HEK293 (cell line): Measurements from ENCODE around the gene TAPBPL.

Source experiments
- ATF2 ChIP-seq: fragments of 450-650 bp; formaldehyde crosslinking; IDR thresholded peaks from 2 replicates; pipeline ENCODE4 v1.5.1; 2016; ENCODE audit warnings: missing biosample characterization, missing genetic modification characterization, low read depth
- CTCF ChIP-seq: fragments of 450-650 bp; formaldehyde crosslinking; IDR thresholded peaks from 2 replicates; pipeline ENCODE4 v1.5.1; 2016; ENCODE audit warnings: missing biosample characterization, missing genetic modification characterization
- EGR2 ChIP-seq: fragments of 450-650 bp; formaldehyde crosslinking; IDR thresholded peaks from 2 replicates; pipeline ENCODE4 v1.5.1; 2016; ENCODE audit warnings: low read depth, missing biosample characterization, missing genetic modification characterization
- HOXA7 ChIP-seq: sonication (generic); formaldehyde crosslinking; IDR thresholded peaks from 2 replicates; pipeline ENCODE4 v1.8.1; 2022; ENCODE audit warnings: missing genetic modification reagents, borderline replicate concordance
- KLF1 ChIP-seq: fragments of 450-650 bp; formaldehyde crosslinking; IDR thresholded peaks from 2 replicates; pipeline ENCODE4 v1.5.1; 2016; ENCODE audit warnings: missing biosample characterization, missing genetic modification characterization
- PRDM10 ChIP-seq: fragments of 450-650 bp; formaldehyde crosslinking; IDR thresholded peaks from 2 replicates; pipeline ENCODE4 v1.5.1; 2016; ENCODE audit warnings: missing biosample characterization, missing genetic modification characterization
- RBAK ChIP-seq: fragments of 450-650 bp; formaldehyde crosslinking; IDR thresholded peaks from 2 replicates; pipeline ENCODE4 v1.5.1; 2016; ENCODE audit warnings: missing biosample characterization, missing genetic modification characterization
- ZNF112 ChIP-seq: fragments of 450-650 bp; formaldehyde crosslinking; IDR thresholded peaks from 2 replicates; pipeline ENCODE4 v1.5.0; 2017; ENCODE audit warnings: missing biosample characterization, missing genetic modification characterization
- ZNF114 ChIP-seq: fragments of 450-650 bp; formaldehyde crosslinking; IDR thresholded peaks from 2 replicates; pipeline ENCODE4 v1.5.0; 2017; ENCODE audit warnings: missing biosample characterization, missing genetic modification characterization
- ZNF121 ChIP-seq: fragments of 450-650 bp; formaldehyde crosslinking; IDR thresholded peaks from 2 replicates; pipeline ENCODE4 v1.5.1; 2016; ENCODE audit warnings: missing biosample characterization, missing genetic modification characterization
- ZNF274 ChIP-seq, 2 experiments: fragments of 200-500 bp in 1 of 2; fragments of 450-650 bp in 1 of 2; sonication (Bioruptor generic) in 1 of 2; formaldehyde crosslinking in 1 of 2; IDR thresholded peaks; 2 replicates each; pipeline versions ENCODE4 v1.5.1 to v1.6.1; 2014 to 2016; ENCODE audit warnings: borderline replicate concordance in 1 of 2, inconsistent platforms in 1 of 2, low read length in 1 of 2, missing biosample characterization in 1 of 2, missing genetic modification characterization in 1 of 2
- ZNF488 ChIP-seq: fragments of 450-650 bp; formaldehyde crosslinking; IDR thresholded peaks from 2 replicates; pipeline ENCODE4 v1.5.1; 2016; ENCODE audit warnings: missing biosample characterization, missing genetic modification characterization
- TF ChIP-seq, protein P1 (sequence below): fragments of 450-650 bp; formaldehyde crosslinking; IDR thresholded peaks from 2 replicates; pipeline ENCODE4 v1.5.1; 2016; ENCODE audit warnings: missing biosample characterization, missing genetic modification characterization
- TF ChIP-seq, protein P2 (sequence below): fragments of 450-650 bp; formaldehyde crosslinking; optimal IDR thresholded peaks from 2 replicates; pipeline ENCODE3; 2016; ENCODE audit warnings: missing biosample characterization, mild to moderate bottlenecking, missing genetic modification characterization

DNA sequence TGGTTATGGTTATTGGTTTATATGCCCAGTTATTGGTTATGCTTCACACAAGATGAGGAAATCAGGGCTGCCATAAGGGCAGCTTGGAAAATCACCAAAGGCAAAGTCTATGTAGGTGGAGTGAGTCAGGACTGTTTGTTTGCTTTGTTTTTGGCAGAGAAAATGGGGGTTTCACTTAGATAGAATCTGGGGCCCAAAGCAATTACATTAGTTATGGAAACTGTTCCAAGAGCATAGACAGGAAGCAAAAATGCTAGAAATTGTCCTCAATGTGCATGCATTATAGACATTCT lies 16.4 kb downstream of the TAPBPL start:
- TF ChIP-seq RBAK (tag by site-specific recombination) (no peak), PRDM10 (tag by site-specific recombination) (no peak), CTCF (tag by site-specific recombination) (no peak), ATF2 (tag by site-specific recombination) (no peak), ZNF112 (tag by site-specific recombination) (no peak), EGR2 (no peak), HOXA7 (no peak), ZNF121 (tag by site-specific recombination) (no peak), ZNF488 (tag by site-specific recombination) (no peak), ZNF114 (tag by site-specific recombination) (no peak), ZNF274 (IDR thresholded peaks at IDR 0.05; ENCODE audit: low read length) (no peak), ZNF274 (tag by site-specific recombination; IDR thresholded peaks at IDR 0.05; ENCODE audit: borderline replicate concordance) (no peak), KLF1 (tag by site-specific recombination) (no peak)
- TF ChIP-seq, protein P1, sequence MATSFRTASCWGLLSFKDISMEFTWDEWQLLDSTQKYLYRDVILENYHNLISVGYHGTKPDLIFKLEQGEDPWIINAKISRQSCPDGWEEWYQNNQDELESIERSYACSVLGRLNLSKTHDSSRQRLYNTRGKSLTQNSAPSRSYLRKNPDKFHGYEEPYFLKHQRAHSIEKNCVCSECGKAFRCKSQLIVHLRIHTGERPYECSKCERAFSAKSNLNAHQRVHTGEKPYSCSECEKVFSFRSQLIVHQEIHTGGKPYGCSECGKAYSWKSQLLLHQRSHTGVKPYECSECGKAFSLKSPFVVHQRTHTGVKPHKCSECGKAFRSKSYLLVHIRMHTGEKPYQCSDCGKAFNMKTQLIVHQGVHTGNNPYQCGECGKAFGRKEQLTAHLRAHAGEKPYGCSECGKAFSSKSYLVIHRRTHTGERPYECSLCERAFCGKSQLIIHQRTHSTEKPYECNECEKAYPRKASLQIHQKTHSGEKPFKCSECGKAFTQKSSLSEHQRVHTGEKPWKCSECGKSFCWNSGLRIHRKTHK (tag by site-specific recombination): no peak
- TF ChIP-seq, protein P2, sequence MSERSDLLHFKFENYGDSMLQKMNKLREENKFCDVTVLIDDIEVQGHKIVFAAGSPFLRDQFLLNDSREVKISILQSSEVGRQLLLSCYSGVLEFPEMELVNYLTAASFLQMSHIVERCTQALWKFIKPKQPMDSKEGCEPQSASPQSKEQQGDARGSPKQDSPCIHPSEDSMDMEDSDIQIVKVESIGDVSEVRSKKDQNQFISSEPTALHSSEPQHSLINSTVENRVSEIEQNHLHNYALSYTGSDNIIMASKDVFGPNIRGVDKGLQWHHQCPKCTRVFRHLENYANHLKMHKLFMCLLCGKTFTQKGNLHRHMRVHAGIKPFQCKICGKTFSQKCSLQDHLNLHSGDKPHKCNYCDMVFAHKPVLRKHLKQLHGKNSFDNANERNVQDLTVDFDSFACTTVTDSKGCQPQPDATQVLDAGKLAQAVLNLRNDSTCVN (tag by site-specific recombination): no peak
